GM12874 (cell line): ENCODE data around the gene USP13.

Experiments
- TF ChIP-seq, protein P1 (sequence below): IDR thresholded peaks from 2 replicates; pipeline ENCODE4 v1.5.1; 2011; ENCODE audit warnings: low read depth, mild to moderate bottlenecking, control low read depth, low read length, moderate library complexity; ENCODE audit not compliant: insufficient read depth

USP13 gene

DNA sequence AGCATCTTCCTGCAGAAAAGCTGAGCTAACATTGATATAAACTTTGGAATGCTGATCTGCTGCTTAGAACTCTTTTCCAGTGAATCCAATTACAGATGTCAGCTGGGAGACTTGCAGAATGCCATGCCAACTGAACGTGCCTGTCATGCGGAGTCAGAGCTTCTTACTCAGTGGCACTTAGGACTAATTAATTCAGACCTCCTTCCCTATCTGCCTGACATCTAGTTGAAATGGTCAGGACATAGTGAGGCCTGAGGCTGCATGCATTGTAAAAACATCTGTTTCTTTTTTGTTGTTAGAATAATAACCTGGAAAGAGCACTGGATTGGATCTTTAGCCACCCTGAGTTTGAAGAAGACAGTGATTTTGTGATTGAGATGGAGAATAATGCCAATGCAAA lies 112.6 kb downstream of the USP13 start:
- TF ChIP-seq, protein P1, sequence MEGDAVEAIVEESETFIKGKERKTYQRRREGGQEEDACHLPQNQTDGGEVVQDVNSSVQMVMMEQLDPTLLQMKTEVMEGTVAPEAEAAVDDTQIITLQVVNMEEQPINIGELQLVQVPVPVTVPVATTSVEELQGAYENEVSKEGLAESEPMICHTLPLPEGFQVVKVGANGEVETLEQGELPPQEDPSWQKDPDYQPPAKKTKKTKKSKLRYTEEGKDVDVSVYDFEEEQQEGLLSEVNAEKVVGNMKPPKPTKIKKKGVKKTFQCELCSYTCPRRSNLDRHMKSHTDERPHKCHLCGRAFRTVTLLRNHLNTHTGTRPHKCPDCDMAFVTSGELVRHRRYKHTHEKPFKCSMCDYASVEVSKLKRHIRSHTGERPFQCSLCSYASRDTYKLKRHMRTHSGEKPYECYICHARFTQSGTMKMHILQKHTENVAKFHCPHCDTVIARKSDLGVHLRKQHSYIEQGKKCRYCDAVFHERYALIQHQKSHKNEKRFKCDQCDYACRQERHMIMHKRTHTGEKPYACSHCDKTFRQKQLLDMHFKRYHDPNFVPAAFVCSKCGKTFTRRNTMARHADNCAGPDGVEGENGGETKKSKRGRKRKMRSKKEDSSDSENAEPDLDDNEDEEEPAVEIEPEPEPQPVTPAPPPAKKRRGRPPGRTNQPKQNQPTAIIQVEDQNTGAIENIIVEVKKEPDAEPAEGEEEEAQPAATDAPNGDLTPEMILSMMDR = no peak

DNA sequence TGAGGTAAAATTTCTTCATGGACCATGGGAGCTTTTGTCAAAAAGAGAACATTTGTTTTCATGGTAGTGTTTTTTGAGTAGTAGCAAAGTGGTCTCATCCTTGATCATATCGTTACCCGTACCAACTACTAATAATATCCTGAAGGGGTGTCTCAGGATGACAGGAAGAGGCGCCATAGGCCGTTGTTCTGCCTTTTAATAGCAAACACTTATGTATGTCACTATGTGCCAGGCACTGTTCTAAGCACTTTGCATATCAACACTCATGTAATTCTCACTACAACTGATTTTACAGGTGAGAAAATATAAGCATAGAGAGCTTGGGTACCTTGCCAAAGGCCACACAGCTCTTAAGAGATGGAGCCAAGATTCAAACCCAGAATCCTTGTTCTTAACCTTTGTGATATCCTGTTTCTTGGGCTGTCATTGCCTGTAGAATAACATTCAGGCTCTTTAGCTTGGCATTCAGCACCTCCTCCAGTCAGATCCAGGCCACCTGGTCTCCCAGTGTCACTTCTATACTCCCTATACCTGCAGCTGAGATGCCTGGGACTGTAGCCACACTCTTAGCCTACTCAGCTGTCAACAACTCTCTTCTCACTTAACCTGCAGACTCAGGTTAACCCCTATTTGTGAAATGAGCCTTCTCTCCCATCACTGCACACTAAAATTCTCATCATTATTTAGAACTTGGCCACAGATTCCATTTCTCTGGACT lies 113.7 kb downstream of the USP13 start:
- TF ChIP-seq, protein P1 = no peak

DNA sequence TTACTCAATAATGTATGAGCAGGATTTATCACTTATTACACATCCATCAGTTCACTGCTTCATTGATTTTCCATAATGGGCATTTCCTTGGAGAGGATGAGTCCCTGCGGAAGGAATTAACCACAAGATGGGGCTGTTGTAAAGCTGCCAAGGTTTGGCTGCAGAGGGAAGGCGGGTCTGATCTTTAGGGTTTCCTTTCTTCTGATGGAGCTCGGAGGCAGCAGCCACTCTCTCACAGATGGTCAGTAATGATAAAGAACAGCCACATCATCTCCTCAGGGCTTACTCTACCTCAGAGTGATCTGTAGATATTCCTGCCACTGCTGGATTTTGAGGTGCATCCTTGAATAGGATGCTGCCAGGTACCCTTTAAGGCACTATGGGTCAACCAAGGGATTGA lies 115.2 kb downstream of the USP13 start:
- TF ChIP-seq, protein P1 = no peak

DNA sequence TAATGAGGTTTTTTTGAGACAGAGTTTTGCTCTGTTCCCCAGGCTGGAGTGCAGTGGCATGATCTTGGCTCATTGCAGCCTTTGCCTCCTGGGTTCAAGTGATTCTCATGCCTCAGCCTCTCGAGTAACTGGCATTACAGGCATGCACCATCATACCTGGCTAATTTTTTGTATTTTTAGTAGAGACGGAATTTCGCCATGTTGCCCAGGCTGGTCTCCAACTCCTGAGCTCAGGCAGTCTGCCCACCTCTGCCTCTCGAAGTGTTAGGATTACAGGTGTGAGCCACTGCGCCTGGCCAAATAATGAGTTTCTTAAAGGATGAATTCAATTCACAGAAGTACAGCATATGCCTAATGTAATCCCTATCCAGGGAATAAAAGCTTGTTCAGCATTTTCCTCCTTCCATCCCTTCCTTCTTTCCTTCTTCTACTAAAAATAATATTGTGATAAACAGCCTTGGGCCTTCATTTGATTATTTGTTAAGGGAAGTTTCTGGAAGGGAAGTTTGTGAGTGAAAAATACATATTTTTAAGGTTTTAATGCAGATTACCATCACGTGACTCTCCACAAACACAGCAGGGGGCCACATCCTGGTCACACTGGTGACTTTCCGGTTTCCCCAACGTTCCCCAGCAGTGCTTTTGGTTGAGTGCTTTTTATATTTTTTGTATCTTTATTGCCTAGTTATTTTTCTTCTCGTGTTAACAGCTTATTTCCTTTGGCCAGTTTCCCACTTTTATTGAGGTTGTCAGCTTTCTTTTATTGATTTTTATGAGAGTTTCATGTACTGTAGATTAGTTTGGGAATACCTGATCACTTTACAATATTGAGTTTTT lies 116.8 kb downstream of the USP13 start:
- TF ChIP-seq, protein P1 = no peak

DNA sequence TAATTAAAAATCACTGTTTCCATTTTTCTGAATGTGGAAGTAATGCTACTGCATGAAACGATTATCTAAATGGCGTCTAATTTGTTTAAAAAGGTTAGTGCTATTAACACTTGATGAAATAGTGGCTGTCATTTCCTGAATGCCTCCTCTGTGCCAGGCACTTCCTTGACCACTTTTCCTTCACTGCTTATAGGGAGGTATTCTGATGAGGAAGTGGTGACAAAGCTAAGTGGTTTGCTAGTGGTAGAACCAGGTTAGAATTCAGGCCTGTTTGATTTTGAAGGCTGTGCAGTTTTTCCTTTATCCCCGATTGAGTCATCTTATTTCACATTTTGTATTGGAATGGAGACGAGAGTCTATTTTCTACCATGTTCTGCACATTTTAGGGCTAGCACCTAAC lies 119.0 kb downstream of the USP13 start:
- TF ChIP-seq, protein P1 = no peak

DNA sequence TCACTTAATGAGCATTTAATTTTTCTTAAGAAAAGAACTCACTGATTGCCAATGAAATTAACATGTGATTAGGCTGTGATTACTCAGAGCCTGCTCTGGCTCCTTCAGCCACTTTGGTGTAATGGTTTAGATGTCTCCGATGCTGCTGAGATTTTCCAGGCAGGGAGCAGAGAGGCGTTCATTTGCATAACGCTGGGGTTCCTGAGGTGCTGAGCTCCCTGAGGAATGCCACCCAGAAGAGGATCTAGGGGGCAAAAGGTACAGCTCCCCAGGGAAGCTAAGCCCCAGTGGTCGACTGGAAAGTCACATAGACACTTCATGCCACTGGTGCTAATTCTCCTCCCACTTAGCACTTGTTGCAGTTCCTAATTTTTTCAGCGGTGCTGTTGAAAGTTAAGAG lies 119.5 kb downstream of the USP13 start:
- TF ChIP-seq, protein P1 = no peak

DNA sequence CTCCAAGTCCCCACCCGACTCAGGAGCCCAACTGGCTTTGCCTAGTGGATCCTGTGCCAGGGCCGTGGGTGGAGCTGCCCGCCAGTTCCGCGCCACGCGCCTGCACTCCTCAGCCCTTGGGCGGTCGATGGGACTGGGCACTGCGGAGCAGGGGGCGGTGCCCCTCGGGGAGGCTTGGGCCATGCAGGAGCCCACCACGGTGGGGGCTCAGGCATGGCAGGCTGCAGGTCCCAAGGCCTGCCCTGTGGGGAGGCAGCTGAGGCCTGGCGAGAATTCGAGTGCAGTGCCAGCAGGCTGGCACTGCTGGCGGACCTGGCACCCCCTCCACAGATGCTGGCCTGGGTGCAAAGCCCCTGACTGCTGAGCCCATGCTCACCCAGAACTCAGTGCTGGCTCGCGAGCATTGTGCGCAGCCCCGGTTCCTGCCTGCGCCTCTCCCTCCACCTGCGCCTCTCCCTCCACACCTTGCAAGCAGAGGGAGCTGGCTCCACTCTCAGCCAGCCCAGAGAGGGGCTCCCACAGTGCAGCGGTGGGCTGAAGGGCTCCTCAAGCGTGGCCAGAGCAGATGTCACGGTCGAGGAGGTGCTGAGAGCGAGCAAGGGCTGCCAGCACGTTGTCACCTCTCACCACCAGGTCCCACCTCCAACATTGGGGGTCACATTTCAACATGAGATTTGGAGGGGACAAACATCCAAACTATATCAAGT lies 122.7 kb downstream of the USP13 start:
- TF ChIP-seq, protein P1 = no peak
